GM19240 (cell line): ENCODE data around the gene ASB1.

Experiments used
- DNase-seq: peaks from one replicate; pipeline ENCODE4 v3.0.0; 2011; ENCODE audit warnings: low spot score; ENCODE audit not compliant: insufficient read length

Gene ASB1

DNA sequence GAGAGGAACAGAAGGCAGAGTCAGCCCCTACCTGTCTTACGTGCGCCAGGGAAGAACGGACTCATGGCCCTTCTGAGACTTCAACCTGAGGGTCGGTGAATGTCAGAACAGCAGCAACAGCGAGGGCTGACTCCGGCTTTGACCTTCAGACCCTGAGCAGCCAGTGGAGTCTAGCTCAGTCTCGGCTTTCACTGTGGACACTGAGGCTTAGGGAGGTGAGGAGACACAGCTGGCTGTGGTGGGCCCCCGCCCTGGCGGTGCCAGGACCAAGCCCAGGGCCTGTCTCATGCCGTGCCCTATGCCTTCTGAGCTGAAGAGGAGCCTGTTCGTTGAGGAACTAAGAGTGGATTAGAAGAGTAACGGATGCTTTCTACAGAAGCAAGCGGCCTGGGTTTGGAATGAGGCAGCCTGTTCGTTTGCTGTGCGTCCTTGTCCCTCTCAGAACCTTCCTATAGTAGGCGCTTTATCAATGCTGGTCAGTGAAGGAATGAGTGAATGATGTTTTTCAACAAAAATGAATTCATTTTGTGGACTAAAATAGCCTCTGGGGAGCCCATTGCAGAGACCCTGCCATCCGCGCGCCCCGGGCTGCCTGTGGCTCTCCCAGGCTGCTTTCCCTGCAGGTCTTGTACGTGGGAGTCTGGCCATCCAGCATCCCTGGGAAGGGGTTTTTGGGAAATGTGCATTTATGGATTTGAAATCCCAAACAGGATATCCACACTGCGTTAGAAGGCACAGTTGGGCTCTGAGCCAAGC, 38.9 kb downstream of the ASB1 start:
- DNase-seq: no peak

DNA sequence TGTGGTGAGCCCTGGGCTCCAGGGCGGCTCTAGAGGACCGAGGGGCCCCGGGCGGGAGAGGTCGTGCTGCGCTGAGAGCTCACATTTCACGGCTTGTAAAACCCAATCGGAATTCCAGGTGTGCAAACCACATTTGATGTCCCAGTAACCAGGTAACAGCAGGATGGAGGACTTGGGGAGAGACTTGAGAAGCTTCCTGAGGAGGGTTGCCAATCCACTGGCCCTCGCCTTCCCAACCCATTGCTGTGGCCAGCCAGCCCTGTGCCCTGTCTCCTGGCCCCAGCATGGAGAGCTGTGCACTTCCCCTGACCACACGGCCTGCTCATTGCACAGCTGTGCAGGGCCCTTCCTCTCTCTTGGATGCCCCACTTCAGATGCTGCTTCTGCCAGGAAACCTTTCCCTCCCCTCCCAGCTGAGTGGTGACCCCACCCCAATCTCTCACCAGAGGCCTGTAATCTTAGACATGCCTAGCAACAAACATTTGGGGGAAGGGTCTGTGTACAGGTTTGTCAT, 39.6 kb downstream of the ASB1 start:
- DNase-seq: no peak

- DNase-seq: no peak
Observed at GRCh38 chr2:238467062-238467461, 40.3 kb downstream of the ASB1 start.

GRCh38 chr2:238467792-238468191, 41.1 kb downstream of the ASB1 start:
- DNase-seq: no peak

- DNase-seq: no peak
Observed at GRCh38 chr2:238469155-238469554, 42.4 kb downstream of the ASB1 start.

GRCh38 chr2:238473014-238473413, 46.3 kb downstream of the ASB1 start:
- no peak for DNase-seq

DNA sequence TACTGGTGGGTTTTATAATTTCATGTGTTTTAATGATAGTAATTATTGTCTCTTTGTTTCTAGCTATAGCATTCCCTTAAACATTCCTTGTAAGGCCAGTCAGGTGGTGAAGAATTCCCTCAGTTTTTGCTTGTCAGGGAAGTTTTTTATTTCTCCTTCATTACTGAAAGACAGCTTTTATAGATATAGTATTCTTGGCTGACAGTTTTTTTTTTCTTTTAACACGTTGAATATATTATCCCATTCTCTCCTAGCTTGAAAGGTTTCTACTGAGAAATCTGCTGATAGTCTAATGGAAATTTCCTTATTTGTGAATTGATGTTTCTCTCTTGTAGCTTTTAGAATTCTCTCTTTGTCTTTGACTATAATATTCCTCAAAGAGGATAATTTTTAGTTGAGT, 46.8 kb downstream of the ASB1 start:
- DNase-seq: no peak

- no peak for DNase-seq
Observed at GRCh38 chr2:238475034-238475433, 48.3 kb downstream of the ASB1 start.

DNA sequence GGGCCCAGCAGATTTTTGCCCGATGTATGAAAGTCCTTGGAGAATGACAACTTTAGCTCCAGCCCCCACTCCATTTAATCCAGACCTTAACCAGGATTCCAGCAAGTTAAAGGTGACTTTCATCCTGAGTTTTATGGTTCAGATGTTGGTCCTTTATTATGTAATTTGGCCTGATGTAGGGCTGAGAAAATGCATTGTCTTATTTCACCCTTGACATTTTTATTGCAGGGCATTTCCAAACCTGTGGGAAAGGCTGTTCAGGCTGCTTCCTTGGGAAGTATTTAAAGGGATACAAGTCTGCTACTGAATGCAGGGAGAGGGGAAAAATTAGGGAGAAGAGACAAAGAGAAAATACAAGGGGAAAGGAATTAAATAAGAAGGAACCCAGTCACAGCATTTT, 48.8 kb downstream of the ASB1 start:
- no peak for DNase-seq

- no peak for DNase-seq
Observed at GRCh38 chr2:238476258-238476657, 49.5 kb downstream of the ASB1 start.

GRCh38 chr2:238478216-238478615, 51.5 kb downstream of the ASB1 start:
- DNase-seq: no peak

DNA sequence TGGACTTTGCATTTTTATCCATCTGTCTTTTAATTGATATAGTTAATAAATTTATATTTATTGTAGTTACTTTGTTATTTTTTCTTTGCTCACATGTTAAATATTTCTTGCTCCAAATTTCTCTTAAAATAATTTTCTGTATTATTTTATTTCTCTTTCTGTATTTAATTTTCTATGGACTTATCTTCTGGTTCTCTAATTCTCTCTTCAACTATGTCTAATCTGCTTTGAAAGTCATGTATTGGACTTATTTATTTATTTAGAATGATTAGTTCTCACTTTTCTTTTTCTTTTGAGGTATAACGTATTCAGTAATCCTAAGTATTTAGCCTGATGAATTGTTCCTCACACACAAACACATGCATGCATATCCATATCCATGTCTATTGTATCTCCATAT, 53.1 kb downstream of the ASB1 start:
- DNase-seq: no peak

- DNase-seq: no peak
Observed at GRCh38 chr2:238483021-238483420, 56.3 kb downstream of the ASB1 start.

DNA sequence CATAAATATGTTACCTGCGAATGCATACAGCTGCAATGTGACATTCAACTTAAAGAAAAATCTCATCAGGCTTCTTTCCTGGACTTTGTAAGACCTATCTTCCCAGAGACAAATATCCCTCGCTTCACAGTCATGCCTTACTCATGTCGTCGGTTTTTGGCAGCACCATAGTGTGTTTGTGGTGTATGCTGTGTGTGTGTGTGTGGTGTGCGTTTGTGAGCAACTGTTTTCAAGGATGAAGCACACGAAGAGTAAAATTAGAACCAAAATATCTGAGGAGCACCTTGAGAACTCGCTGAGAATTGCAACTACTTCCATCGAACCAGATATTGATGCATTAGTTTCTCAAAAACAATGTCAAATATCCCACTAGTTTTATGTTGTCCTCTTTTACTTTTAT, 56.9 kb downstream of the ASB1 start:
- no peak for DNase-seq

DNA sequence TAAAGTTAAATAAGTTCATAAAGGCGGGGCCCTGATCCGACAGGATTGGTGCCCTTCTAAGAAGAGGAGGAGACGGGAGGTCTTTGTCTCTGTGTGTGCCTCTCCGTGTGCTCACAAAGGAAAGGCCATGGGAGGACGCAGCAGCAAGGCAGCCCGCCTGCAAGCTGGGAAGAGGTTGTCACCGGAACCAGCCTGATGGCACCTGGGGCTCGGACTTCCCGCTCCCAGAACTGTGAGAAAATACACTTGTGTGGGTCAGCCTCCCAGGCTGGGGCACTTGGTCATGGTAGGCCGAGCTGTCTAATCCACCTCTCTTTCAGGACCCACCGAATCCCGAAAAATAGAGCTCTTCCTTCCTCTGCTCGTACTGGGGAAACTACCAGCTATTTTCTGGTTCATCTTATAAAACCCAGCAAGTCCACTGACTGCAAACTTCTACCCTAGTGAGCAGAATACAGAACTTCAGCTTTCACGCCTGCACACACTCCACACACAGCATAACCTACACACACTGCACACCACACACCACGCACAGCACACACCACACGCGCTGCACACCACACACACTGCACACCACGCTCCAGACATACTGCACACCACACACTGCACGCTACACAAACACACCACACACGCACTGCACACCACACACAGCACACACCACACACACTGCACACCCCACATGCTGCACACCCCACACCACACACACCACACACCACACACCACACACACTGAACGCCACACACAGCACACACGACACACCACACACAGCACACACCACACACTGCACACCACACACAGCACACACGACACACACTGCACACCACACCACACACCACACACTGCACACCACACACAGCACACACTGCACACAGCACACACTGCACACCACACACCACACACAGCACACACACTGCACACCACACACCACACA, 58.1 kb downstream of the ASB1 start:
- no peak for DNase-seq

DNA sequence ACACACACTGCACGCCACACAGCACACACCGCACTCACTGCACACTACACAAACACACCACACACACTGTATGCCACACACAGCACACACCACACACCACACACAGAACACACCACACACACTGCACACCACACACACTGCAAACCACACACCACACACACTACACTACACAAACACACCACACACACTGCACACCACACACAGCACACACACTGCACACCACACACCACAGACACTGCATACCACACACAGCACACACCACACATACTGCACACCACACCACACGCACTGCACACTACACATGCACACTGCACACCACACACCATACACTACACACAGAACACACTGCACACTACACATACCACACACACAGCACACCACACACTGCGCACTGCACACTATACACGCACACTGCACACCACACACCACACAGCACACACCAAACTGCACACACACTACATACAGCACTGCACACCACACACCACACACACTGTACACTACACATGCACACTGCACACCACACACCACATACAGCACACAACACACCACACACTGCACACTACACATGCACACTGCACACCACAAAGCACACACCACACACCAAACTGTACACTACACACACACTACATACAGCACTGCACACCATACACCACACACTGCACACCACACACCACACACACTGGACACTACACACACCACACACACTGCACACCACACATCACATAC, 59.6 kb downstream of the ASB1 start:
- DNase-seq: no peak

DNA sequence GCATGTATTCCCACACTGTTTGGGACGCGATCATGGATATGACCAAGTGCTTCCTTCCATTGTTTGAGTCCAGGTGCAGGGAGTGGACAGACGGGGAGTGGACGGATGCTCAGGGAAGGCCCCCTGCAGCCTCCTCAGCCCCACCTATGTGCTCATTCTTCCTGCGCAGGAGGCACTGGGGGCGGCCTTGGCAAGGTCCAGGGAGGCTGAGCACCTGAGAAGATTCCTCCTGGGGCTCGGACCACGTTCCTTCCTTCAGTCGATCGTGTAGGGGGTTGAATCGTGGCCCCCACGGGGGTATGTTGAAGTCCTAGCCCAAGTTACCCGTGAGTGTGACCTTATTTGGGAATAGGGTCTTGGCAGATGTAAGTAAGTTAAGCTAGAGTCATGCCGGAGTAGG, 60.4 kb downstream of the ASB1 start:
- no peak for DNase-seq

GRCh38 chr2:238487652-238488346, 61.1 kb downstream of the ASB1 start:
- DNase-seq: no peak

GRCh38 chr2:238488347-238488826, 61.7 kb downstream of the ASB1 start:
- DNase-seq: no peak

- no peak for DNase-seq
Observed at GRCh38 chr2:238489431-238489830, 62.7 kb downstream of the ASB1 start.

GRCh38 chr2:238489896-238490295, 63.2 kb downstream of the ASB1 start:
- no peak for DNase-seq
